Fibroblast of skin of scalp (primary cell): ENCODE results near the gene FUT7.
A peak's percentile ranks its signal among the peaks of the same experiment; 100 is the strongest.
"Not testable (repeated sequence)": the region's sequence is repeated elsewhere in the genome, so short reads cannot be mapped to it uniquely, and the experiment has no call there.

ENCODE experiments used
- DNase-seq: peaks from one replicate; pipeline ENCODE4 v3.0.0-alpha.2; 2013

FUT7 gene

DNA sequence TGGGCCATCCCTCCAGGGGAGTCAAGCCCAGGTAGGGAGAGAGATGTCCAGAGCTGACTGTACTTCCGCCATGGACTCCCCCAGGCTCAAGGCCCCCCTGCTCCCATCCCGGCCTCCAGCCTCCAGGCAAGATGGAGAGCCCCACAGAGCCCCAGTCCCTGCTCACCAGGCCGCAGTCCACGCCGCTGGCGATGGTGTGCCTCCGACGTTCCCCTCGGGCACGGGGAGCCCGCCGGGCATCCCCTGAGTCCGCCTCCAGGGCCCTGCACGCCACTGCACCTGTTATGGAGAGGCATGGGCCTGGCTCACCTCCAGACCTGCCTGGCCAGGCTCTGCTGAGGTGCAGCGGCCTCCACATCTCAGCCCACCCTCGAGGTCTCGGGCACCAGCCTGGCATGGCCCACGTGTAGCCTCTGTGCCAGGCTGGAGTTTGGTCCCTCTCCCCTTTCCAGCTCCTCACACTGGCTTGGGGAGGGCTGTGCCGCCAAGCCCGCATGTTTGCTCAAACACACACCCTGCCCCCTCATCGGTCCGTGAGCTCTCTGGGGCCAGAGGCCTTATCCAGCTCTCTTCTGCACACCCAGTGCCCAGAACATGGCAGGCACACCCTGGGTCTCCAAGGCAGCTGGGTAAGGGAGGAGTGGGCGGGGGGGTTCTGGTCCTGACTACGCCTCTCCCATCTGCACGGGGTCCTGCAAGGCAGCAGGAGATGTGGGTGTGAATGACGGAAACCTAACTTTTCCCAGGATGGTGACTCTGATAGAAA, 34.4 kb upstream of the FUT7 start:
- DNase-seq: no peak

DNA sequence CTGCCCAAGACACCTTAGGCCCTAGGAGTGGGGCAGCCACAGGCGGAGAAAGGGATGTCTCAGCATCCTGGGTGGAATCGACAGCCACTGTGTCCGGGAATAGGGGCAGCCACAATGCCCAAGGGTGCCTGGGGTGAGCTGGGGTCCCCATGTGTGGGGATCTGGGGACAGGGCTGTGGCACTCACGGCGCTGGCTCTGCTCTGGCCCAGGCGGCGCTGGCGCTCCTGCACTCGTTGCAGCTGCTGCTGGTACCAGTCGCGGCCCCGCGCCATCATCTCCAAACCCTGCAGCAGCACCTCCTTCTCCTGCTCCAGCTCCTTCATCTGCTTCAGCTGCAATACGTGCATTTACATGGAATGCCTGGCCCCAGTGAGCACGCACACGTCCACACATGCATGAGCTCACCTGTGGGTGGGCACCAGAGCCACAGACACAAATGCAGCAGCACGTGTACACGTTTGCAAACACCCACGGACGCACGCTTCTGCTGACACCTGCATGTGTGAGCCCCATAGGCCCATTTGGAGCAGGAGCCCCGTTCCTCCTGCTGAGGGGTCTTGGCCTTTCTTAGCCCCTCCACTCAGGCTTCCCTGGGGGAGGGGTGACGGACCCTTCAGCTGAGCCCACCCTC, 33.6 kb upstream of the FUT7 start:
- no peak for DNase-seq

DNA sequence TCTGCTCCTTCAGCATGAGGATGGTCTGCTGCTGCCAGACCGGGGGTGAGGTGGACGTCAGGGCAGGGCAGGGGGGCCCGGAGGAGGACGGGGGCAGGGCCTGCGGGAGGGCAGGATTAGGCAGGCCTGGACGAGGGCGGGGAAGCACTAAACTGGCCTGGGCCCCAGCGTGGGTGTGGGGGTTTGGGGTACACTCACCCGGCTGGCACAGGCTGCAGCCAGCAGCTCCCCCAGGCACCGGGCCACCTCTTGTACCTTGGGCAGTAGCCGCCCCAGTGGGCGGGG, 32.9 kb upstream of the FUT7 start:
- no peak for DNase-seq

DNA sequence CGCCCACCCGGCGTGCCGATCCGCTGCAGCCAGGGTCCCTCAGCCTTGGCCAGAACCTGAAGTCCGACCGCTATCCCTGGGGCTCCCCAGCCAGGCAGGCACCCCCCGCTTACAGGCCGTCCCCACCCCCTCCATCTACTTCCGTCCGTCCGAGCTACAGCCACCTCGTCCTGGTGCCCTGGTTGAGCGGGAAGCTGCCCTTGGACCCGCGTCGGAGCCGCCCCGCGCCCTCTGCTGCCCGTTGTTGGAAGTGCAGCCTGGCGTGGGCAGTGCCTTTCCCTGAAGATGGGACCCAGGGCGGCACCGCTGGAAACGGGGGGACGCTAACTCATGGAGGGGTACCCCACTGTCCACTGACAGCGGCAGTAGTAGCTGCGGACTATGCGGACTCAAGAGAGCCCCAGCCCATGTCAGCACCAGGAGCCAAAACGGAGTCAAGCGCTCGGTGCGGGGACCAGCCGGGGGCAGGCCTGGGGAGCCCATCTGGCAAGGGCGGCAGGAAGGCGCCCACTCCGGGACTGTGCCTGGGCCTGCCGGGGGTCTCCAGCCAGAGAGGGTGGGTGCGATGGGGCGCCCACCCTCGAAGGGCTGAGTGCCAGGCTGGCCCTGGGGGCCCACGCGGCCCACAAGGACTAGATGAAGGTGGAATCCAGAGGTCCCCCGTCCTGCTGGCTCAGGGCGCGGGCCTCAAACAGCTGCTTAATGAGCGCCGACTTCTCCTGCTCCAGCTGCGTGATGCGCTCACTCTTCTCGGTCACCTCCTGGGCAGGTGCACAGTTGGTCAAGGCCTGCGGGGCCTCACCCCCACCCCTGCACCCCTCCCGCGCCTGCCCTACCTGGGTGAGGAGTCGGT, 32.4 kb upstream of the FUT7 start:
- DNase-seq: peak; percentile 38

DNA sequence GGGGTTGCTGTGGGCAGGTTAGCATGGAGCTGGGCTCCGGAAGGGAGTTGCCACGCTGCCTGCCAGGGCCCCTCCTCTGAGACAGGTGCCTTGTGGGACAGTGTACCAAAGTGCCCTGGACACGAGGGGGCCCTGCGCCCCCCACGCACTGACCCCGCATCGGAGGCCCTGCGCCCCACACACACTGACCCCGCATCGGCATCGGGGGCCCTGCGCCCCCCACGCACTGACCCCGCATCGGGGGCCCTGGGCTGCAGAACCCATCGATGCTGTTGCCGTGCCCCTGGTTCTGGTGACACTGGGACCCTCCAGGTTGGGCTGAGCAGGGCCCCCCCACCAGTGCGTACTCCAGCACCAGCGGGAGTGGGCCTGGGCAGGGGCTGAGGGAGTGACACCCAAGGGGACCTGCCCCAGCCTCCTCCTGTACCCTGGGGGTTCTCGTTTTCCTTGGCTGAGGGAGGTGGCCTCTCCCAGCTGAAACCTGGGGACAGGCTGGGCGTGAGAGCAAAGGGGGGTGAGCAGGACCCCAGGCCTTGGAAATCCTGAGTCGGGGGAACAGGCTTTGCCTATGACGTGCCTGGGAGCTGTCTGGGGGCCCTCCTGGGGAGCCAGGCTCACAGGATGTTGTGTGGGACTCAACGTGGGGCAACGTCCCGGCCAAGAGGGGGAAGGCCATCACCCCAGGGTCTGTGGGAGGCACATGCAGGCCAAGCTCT, 31.6 kb upstream of the FUT7 start:
- no peak for DNase-seq

DNA sequence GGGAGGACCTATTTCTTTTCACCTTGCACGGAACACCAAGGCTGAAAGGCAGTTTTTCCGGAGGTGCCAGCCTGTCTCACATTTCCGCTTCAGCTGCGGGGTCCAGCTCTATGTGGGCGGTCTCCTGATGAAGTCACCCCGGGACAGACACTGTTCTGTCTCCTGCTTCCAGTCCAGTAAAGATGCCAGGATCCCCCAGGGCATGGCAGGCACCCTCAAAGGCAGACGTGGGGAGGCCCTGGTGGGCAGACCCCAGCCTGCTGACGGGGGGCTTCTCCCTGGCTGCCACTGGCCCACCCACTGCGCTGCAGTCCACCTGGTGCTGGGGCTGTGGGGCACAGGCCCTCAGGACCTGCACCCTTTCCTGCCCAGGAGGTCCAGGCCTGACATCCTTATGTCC, 30.9 kb upstream of the FUT7 start:
- DNase-seq: not testable (repeated sequence)

DNA sequence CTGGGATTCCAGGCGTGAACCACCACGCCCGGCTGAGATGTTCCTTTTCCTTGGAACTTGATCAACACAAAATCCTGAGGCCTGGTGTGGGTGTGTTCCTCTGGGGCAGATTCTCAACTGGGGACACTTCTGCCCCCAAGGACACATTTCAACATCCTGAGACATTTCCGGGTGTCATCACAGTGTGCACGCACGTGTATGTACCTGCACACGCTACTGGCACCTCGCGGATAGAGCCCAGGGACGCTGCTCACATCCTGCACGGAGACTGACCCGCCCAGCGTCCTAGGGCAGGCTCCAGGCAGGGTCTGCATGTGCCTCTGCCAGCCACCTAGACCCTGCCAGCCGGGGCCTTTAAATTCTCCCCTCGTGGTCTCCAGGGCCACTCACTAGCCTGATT, 30.5 kb upstream of the FUT7 start:
- no peak for DNase-seq

DNA sequence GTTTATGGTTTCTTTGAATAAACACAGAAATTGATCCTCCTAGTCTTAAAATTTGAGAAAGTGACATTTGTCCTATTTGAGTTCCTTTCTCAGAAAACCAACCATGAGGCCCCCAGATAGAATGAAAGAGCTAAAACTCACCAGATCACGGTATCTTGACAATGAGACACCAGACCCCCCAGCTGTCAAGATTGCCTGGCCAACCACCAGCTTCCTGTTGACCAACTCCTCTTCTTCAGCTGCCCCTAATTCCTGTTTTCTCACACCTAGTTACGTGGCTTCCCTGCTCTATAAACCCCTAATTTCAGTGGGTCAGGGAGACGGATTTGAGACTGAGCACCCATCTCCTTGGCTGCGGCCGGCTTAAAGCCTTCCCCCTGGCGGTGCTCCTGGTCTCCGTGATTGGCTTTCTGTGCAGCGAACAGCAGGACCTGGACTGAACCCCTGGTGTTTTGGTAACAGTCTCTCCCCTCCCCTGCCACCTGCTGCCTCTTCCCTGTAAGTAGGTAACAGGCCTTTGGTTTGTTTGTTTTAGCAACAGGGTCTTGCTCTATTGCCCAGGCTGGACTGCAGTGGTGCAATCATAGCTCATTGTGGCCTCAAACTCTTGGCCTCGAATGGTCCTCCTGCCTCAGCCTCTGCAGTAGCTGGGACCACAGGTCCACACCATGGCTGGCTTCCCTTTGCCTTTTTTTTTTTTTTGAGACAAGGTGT, 26.8 kb upstream of the FUT7 start:
- DNase-seq: no peak

DNA sequence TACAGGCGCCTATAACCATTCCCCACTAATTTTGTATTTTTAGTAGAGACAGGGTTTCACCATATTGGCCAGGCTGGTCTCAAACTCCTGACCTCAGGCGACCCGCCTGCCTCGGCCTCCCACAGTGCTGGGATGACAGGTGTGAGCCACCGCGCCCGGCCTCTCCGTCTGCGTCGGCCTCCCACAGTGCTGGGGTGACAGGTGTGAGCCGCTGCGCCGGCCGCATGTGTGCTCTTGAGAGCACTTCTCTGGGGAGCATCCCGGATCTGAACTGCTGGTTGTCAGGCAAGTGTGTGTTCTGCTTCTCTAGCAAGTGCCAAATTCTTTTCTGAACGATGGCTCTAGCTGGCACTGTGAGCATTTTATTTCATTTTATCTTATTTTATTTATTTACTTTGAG, 25.7 kb upstream of the FUT7 start:
- DNase-seq: no peak

DNA sequence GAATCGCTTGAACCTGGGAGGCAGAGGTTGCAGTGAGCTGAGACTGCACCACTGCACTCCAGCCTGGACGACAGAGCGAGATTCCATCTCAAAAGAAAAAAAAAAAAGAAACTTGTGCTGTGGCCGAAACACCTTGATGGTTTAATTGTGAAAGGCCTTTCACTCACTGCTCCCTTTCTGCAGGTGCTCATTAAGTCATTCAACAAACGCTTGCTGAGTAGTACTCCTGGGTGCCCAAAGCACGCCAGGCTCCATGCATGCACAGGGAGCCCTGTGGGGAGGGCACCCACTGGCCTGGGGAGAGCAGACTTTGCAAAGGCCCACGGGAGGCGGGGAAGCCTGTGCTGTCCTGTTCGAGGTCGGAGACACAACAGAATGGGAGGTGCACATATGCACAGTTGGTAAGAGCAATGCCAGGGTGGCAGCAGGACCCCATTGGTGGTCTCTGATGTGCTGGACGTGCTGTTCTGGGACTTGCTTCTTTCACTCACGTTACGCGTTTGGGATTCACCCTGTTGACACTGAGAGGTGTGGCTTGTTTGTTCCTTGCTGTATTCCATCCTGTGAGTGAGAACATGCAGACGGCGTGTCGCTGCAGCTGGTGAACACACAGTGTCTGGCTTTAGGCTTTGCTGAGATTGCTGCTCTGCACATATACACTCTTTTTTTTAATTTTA, 25.0 kb upstream of the FUT7 start:
- no peak for DNase-seq

DNA sequence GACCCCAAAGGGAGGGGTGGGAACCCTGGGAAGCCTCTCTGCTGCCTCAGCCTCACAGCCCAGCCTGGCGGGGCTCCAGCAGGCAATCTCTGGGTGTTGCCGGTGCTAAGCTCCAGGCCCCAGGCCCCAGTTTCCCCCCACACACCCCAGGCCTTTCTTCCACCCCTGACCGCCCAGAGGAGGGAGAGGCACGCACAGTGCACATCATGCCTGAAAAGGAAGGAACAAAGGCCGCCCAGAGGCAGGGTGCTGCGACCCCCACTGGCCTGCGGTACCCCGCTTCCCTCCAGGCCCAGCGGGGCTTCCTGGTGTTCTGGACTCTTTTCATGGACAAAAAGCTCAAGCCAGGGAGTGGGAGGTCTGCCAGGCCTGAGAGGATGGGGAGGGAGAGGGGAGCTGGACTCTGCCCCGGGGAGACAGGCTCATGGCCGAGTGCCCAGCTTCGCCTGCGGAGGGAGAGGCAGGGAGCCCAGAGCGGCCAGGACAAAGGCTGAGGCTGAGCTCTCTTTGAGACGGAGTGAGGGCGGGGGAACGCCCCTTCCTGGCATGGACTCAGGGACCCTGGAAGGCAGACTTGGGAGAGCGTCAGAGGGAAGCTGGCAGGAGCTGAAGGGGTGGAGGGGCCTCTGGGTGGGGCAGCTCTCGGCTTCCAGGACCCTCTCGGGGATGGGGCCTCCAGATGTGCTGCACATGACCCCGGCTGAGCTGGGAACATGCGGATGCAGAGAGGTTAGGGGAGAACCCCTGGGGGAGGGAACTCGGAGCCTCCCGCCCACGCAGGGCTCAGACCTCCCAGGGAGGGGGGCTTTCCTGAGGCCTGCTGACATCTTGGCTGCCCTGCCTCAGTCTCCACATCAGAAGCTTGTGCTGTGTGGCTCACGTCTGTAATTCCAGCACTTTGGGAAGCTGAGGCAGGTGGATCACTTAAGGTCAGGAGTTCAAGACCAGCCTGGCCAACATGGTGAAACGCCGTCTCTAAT, 23.8 kb upstream of the FUT7 start:
- peak; percentile 47 for DNase-seq

DNA sequence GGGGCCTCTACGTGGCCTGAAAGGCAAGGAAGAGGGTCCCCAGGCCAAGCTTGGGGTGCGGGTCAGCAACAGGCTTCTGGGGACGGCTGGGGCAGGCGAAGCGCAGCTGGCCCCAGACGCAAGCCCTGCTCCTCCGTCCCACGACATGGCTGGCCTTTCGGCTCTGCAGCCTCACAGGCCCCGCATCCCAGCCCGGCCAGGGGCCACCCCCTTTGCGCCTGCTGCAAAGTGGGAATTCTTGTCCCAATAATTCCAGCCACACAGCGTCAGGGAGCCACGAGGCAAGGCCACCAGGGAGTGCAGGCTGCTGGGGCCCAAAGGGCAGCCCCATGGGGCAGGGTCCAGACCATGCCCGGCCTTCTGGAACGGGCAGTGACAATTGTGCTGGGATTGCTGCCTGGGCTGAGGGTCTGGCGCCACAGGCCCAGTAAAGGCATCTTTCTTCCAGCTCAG, 23.1 kb upstream of the FUT7 start:
- DNase-seq: no peak

DNA sequence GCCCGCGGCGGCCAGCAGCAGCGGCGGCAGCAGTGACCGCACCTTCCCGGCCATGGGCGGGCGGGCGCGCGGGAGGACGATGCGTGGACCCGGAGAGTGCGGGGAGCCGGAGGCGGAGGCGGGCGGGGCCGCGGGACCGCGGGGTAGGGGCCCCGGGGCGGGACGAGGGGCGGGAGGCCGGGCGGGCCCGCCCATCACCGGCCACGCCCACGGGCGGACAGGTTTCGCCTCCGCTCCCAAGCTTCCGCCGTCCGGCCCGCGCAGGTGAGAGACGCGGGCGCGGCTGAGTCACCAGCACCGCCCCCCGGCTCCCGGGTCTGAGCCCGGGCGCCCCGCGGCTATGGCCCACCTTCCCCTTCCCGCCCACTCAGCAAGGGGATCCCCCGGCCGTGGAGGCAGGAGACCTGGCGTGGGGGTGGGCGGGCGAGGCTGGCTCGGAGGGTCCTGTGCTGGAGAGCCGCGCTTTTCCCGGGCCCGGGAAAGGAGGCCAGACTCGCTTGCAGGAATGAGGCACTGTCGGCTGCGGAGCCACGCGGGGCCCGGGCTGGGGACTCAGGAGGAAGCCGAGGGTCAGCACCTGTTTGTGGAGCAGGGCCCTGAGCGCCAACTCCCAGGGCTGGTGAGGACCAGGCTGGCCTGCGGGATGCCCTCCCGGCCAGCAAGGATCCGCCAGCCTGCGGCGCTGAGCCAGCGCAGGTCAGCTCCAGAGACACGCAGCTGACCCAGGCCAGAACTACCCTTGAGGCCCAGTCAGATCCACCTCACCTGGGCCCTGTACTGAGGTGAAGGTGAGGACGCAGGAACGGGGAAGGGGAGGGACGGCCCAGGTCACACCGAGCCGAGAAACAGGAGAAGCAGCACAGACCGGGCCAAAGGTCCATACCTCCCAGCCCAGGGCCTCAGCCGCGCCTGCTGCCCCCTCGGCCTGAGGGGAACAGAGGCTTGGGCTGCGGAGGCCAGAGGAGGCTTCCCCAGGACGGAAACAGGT, 22.4 kb upstream of the FUT7 start, which contains the start of gene ENTPD2:
Gene ENTPD2, minus strand, starts transcription at position 118 of the 988 bp plus-strand sequence. Its CDS starts 64 bp downstream, at position 54.
- DNase-seq: no peak

DNA sequence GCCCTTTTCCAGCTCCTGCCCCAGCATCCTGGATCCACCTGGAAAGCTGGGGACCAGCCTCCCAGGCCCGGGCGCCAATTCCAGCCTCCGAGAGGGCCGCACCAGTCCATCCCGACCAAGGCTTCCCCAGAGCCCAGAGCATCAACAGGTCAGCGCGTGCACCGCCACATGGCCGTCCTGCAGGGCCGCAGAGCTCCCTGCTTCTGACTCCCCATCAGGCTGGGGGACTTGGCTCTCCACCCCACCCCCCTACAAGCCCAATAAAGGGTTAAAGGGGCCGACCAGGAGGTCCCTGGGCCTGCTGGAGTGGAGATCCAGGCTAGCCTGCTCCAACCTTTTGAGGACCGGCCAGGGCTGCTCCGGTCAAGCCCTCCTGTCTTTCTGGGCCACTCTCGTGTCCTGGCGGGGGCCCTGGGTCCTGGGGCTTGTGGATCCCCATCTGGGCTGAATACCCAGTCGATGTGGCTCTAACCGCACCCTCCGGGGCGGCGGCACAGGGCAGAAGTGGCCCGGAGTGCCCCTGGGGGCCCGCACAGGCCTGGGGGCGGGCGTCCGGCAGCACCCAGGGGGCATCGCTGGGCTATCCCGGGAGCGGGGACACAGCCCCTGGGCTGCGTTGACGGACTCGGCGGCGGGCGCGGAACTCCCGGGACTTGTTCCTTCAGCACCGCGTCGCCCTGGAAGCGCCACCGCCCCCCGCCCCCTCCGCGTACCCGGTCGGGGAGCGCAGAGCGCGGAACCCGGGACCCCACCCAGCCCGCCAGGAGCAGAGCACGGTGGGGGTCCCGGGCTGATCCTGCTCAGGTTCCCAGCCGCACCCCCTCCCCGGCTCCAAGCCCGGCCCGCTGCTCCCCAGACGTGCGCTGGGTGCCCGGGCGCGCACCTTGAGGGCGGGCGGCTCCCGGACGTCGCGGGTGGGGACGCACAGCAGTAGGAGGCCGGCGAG, 21.4 kb upstream of the FUT7 start:
- no peak for DNase-seq

DNA sequence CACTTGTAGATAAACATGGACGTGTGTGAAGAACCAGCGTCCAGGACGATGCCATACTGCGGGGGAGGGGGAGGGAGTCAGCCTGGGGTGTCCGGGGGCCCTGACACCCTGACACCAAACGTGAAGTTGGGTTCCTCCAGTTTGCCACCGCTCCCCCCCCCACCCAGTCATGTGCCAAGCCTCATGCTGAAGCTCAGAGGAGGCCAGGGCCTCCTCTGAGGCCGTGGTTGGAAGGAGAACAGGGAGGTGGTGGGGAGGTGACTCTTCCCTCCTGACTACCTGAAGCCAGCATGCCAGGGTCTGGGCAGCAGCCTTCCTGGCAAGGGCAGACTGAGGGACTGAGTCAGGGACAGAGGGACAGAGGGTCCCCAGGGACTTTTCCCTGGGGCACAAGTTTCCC, 20.4 kb upstream of the FUT7 start:
- DNase-seq: no peak

DNA sequence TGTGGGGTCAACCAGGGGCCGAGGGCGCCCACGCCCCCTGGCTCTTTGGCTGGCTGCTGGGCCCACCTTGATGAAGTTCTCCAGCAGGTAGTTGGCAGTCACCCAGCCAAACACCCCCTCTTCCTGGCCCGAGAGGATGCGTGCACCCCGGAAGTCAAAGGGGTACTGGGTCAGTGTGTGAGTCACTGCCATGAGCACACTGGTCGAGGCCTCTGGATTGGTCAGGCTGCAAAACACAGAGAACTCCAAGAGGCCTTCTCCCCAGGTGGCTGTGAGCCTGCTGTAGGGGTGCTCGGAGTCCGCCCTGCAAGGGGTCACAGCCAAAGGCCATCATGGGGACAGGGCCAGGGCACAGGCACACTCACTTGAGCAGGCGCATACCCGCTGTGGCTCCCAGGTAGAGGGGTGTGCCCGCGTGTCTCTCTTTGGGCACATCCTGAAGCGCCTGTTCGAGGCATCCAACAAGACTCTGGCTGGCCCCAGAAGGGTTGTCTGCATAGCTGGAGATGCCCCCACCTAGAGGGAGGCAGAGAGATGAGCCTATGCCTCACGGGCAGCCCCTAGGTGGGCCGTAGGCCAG, 19.3 kb upstream of the FUT7 start:
- DNase-seq: no peak

DNA sequence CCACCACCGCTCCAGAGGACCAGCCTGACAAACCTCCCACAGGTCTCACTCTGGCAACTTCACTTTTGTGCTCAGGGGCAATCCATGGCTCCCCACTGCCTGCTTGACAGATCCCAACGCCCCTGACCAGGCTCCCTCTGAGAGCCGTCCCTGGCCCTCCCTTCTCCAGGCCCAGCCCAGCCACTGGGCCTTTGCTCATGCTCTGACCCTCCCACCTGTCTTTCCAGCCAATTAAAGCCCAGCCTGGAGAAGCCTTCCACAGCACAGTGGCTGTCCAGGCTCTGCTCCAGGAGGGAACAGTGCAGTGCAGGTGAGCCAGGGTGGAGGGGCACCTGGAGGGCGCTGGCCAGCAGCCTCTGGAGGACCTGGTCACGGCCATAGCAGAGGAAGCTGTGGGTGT, 18.7 kb upstream of the FUT7 start:
- DNase-seq: no peak
